ENCODE results near the gene PLEKHB2.
"Not testable (repeated sequence)": the region's sequence is repeated elsewhere in the genome, so short reads cannot be mapped to it uniquely, and the experiment has no call there.

PLEKHB2 gene

GRCh38 chr2:131105156-131105949, at the start of gene PLEKHB2:
Gene PLEKHB2, plus strand, starts transcription at chr2:131105336. Its CDS starts 15,606 bp downstream, at chr2:131120942.
- DNase-seq = peak; percentile 81

- no peak for DNase-seq
Observed at GRCh38 chr2:131056204-131056931, 48.8 kb upstream of the PLEKHB2 start.

GRCh38 chr2:131056932-131057287, 48.2 kb upstream of the PLEKHB2 start:
- DNase-seq = no peak

- no peak for DNase-seq
Observed at GRCh38 chr2:131058214-131058843, 46.8 kb upstream of the PLEKHB2 start.

GRCh38 chr2:131058920-131059319, 46.2 kb upstream of the PLEKHB2 start:
- no peak for DNase-seq

GRCh38 chr2:131063501-131064283, 41.4 kb upstream of the PLEKHB2 start:
- DNase-seq = no peak

- no peak for DNase-seq
Observed at GRCh38 chr2:131064589-131065512, 40.3 kb upstream of the PLEKHB2 start.

- DNase-seq = no peak
Observed at GRCh38 chr2:131067465-131068125, 37.5 kb upstream of the PLEKHB2 start.

- DNase-seq = not testable (repeated sequence)
Observed at GRCh38 chr2:131068172-131068571, 37.0 kb upstream of the PLEKHB2 start.

GRCh38 chr2:131075578-131075977, 29.6 kb upstream of the PLEKHB2 start:
- not testable (repeated sequence) for DNase-seq

- no peak for DNase-seq
Observed at GRCh38 chr2:131076707-131077106, 28.4 kb upstream of the PLEKHB2 start.

GRCh38 chr2:131077182-131077846, 27.8 kb upstream of the PLEKHB2 start:
- no peak for DNase-seq

GRCh38 chr2:131077966-131078365, 27.2 kb upstream of the PLEKHB2 start:
- no peak for DNase-seq

- not testable (repeated sequence) for DNase-seq
Observed at GRCh38 chr2:131079931-131080330, 25.2 kb upstream of the PLEKHB2 start.

- DNase-seq = no peak
Observed at GRCh38 chr2:131081190-131081589, 23.9 kb upstream of the PLEKHB2 start.

- no peak for DNase-seq
Observed at GRCh38 chr2:131085646-131086045, 19.5 kb upstream of the PLEKHB2 start.

- DNase-seq = no peak
Observed at GRCh38 chr2:131092458-131093005, 12.6 kb upstream of the PLEKHB2 start.

- DNase-seq = peak; percentile 83
Observed at GRCh38 chr2:131093006-131093695, 12.0 kb upstream of the PLEKHB2 start, which contains the start of gene FAM168B. Gene FAM168B, minus strand, starts transcription at chr2:131093460. Its CDS starts 10,814 bp downstream, at chr2:131082646.

GRCh38 chr2:131093696-131094462, 11.3 kb upstream of the PLEKHB2 start:
- peak; percentile 74 for DNase-seq
